Keratinocyte (primary cell): ENCODE measurements around the gene RMND5B. TPM values are rescaled to one million over a fixed set of nuclear protein-coding genes. Genes with fewer than 3 reads are reported as not detected.

Experiments
- DNase-seq: peaks from one replicate; pipeline ENCODE4 v3.0.0-alpha.2; 2011; ENCODE audit warnings: low read depth, missing footprints, low spot score
- FAIRE-seq: peaks from 2 replicates; lab custom pipeline; 2011; peaks lifted over from hg19 to GRCh38; lab: Jason Lieb, UNC
- H2AFZ ChIP-seq: 2 replicates; pipeline ENCODE4 v1.6.0; 2012; ENCODE audit warnings: low read length, control low read depth, inconsistent platforms; ENCODE audit not compliant: control insufficient read depth
- H3K27ac ChIP-seq: 2 replicates; pipeline ENCODE4 v1.5.1; 2011; ENCODE audit warnings: low read length; ENCODE audit not compliant: control insufficient read depth, insufficient read depth
- H3K27me3 ChIP-seq: 3 replicates; pipeline ENCODE4 v1.6.0; 2011; ENCODE audit warnings: low read length; ENCODE audit not compliant: control insufficient read depth, insufficient read depth; ENCODE audit errors: extremely low read depth
- H3K36me3 ChIP-seq, 2 experiments: 2 replicates in 1 of 2; 3 replicates in 1 of 2; pipeline ENCODE4 v1.5.1; 2011; ENCODE audit warnings: low read length in 2 of 2, mild to moderate bottlenecking in 1 of 2; ENCODE audit not compliant: control insufficient read depth in 2 of 2, insufficient read depth in 2 of 2; ENCODE audit errors: extremely low read depth in 1 of 2
- H3K4me1 ChIP-seq: 3 replicates; pipeline ENCODE4 v1.5.1; 2011; ENCODE audit warnings: low read length; ENCODE audit not compliant: control insufficient read depth, insufficient read depth; ENCODE audit errors: extremely low read depth
- H3K4me2 ChIP-seq: 3 replicates; pipeline ENCODE4 v1.6.0; 2011; ENCODE audit warnings: low read depth, low read length; ENCODE audit not compliant: control insufficient read depth, insufficient read depth; ENCODE audit errors: extremely low read depth
- H3K4me3 ChIP-seq, 3 experiments: fragments of 200-600 bp in 1 of 3; sonication (generic) in 1 of 3; 2 replicates in 2 of 3; 3 replicates in 1 of 3; pipeline ENCODE4 v1.5.1; 2011 to 2016; ENCODE audit warnings: low read length in 3 of 3, mild to moderate bottlenecking in 3 of 3, control low read depth in 2 of 3, inconsistent platforms in 1 of 3, low read depth in 1 of 3, mixed read lengths in 1 of 3, mixed run types in 1 of 3, moderate library complexity in 1 of 3; ENCODE audit not compliant: control insufficient read depth in 2 of 3, insufficient read depth in 2 of 3; ENCODE audit errors: extremely low read depth in 1 of 3
- H3K79me2 ChIP-seq: 2 replicates; pipeline ENCODE4 v1.6.0; 2012; ENCODE audit warnings: low read length; ENCODE audit not compliant: control insufficient read depth, insufficient read depth
- H3K9ac ChIP-seq: 3 replicates; pipeline ENCODE4 v1.6.0; 2011; ENCODE audit warnings: low read length; ENCODE audit not compliant: control insufficient read depth, insufficient read depth; ENCODE audit errors: extremely low read depth
- H3K9me1 ChIP-seq: 3 replicates; pipeline ENCODE4 v1.6.0; 2011; ENCODE audit warnings: low read length; ENCODE audit not compliant: control insufficient read depth, insufficient read depth; ENCODE audit errors: extremely low read depth
- H3K9me3 ChIP-seq: 2 replicates; pipeline ENCODE4 v1.5.1; 2012; ENCODE audit warnings: low read depth, low read length; ENCODE audit not compliant: control insufficient read depth
- H4K20me1 ChIP-seq: 3 replicates; pipeline ENCODE4 v1.6.0; 2011; ENCODE audit warnings: low read length; ENCODE audit not compliant: control insufficient read depth, insufficient read depth; ENCODE audit errors: extremely low read depth
- CTCF ChIP-seq, 3 experiments: IDR thresholded peaks in 1 of 3; conservative IDR thresholded peaks in 1 of 3; optimal IDR thresholded peaks in 1 of 3; 2 replicates in 2 of 3; 3 replicates in 1 of 3; pipeline versions ENCODE3 to v1.5.1; 2011; ENCODE audit warnings: low read length in 3 of 3, mild to moderate bottlenecking in 3 of 3, moderate library complexity in 2 of 3, control low read depth in 1 of 3, inconsistent platforms in 1 of 3; ENCODE audit not compliant: insufficient read depth in 2 of 3; ENCODE audit errors: extremely low read depth in 1 of 3
- EZH2 ChIP-seq: IDR thresholded peaks from one replicate; pipeline ENCODE4 v1.6.1; 2012; ENCODE audit warnings: inconsistent platforms, mild to moderate bottlenecking, low read length, moderate library complexity
- dilution Hi-C: fragments of 300-500 bp; cut with MboI; formaldehyde crosslinking; loops from one replicate; pipeline ENCODE4 v1.7.0; 2020; ENCODE audit warnings: low sequenced_read_pairs; ENCODE audit not compliant: extremely low pct_ligation_motif_present
- polyA plus RNA-seq, 5 experiments: library from polyadenylated mRNA; depleted of rRNA in 3 of 5; stranded (reverse) in 3 of 5; stranded (forward) in 1 of 5; unstranded in 1 of 5; fragments of >200 nt; gene quantifications; 1 replicate in 1 of 5; 2 replicates in 3 of 5; 3 replicates in 1 of 5; pipeline versions ENCODE4 v1.2.1 to v1.2.3, GENCODE V29; 2011 to 2012; ENCODE audit warnings: missing spikeins in 2 of 5, low read depth in 1 of 5, low replicate concordance in 1 of 5

RMND5B gene
- polyA plus RNA-seq, 1 donor (not counting 4 experiments of a cell fraction or from before 2014, with no cell fraction given): 15.5 TPM

DNA sequence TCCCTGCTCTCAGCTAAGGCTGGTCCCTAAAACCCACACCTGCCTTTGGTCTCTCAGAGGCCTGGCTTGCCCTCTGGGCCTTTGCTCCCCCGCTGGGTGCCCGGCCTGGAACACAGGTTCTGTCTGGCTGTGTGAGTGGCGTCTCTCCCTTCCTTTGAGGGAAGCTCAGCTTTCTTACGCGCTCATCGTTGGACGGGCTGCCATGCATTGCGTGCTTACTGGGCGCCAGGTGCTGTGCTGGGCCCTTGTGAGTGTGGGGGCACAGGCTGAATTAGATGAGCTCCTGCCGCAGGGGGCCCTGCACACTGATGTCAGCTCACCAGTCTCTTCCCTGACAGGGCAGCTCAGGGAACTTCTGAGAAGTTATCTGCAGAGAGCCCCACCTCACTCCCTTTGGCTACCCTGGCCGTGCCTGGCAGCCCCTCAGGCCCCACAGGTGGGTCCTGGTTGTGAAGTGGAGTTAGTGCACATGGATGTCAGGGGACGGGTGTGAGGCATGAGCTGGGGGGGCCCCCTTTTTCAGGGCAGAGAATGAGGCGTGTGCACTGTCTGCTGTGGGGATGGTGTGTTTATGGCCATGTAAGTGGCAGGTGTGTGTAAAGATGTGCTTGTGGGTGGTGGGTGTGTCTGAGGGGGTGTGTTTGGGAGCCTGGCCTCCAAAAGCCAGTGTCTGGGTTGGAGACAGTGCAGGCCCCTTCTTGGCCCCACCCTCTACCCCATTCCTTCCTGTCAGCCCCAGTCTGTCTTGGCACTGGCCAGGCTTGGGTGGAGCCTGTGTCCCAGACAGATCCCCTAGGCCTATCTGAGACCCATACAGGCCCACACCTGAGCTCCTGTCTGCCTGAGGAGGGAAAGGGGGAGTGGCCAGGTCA, 7.5 kb upstream of the RMND5B start:
- Histone ChIP-seq H3K9me1 (no peaks in the 10 kb centered on the region), H3K9me3 (no peaks in the 10 kb centered on the region), H3K79me2 (no peaks in the 10 kb centered on the region), H3K4me2 (no peak overlapping the region), H3K4me3 (no peak overlapping the region), H3K27me3 (no peaks in the 10 kb centered on the region), H4K20me1 (no peaks in the 10 kb centered on the region), H3K27ac (no peak overlapping the region), H2AFZ (no peak overlapping the region), H3K36me3 (peaks cover 5 to 6% of the 10 kb centered on the region in 2 experiments), H3K4me1 (peaks cover 13% of the 10 kb centered on the region), H3K9ac (no peak overlapping the region)
- dilution Hi-C loops: no loop called here
- TF ChIP-seq EZH2: no peak
- no peak for DNase-seq
- FAIRE-seq: no peak

DNA sequence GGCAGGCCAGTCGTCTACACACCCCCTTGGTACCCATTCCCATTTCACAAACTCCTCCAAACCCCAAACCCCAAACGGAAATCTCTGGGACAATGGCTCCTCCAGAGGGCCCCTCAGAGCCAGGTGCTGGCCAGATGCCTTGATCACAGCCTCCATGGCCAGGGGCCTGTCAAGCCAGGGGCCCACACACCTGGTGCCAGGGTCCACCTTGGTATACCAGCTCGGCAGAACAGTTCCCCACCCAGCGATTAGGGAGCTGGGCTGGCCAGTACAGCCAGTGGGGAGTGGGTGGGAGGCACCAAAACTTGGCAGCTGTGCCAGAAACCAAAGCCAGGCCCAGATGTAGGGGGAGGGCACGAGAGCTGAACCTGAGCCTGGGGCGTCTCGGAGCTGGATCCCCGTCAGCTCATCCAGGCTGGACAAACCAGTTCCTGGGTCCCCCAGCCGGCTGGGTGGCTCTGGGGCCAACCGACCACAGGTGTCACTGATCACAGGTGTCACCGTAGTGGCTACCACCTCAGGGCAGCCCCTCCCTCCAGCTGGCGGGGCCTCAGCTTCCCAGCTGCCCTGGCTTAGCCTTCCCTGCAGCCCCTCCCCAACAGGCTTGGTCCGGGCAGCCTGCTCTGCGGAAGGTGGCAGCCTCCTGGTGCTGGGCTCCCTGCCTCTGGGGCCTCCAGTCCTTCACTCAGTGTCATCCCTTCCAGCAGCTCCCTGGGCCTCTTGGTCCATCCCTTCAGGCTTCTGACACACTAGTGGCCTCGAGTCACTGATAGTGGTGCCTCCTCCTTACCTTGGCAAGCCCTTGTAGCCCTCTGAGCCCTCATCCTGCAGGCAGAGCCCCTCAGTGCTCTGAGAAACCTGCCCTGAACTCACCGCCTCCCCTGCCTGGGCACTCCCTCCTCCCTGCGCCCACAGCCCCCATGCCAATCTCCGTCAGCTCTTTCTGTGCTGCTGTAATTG, 6.6 kb upstream of the RMND5B start:
- H3K79me2 ChIP-seq: no peaks in the 10 kb centered on the region
- H3K27me3 ChIP-seq: no peaks in the 10 kb centered on the region
- no peaks in the 10 kb centered on the region for H4K20me1 ChIP-seq
- peaks cover 18% of the 10 kb centered on the region for H3K4me1 ChIP-seq
- no peaks in the 10 kb centered on the region for H3K9me1 ChIP-seq
- DNase-seq (no peak), FAIRE-seq (no peak)
- no peaks in the 10 kb centered on the region for H3K9me3 ChIP-seq
- H3K9ac ChIP-seq: peak overlapping the region; percentile 15
- no peak overlapping the region for H3K4me3 ChIP-seq
- no peak overlapping the region for H3K4me2 ChIP-seq
- peaks cover 5 to 6% of the 10 kb centered on the region in 2 experiments for H3K36me3 ChIP-seq
- dilution Hi-C loops: no loop called here
- no peak overlapping the region for H3K27ac ChIP-seq
- H2AFZ ChIP-seq: no peak overlapping the region
- TF ChIP-seq CTCF (optimal IDR thresholded peaks at IDR 0.05 in 1 of 3, IDR thresholded peaks at IDR 0.05 in 1 of 3, conservative IDR thresholded peaks at IDR 0.05 in 1 of 3; ENCODE audit: extremely low read depth in 1 of 3, insufficient read depth in 2 of 3, low read length in 3 of 3): no peak
- TF ChIP-seq EZH2: no peak
